Smooth muscle cell of the pulmonary artery (primary cell): Measurements from ENCODE around the gene POLR3G. TPM values are rescaled to one million over a fixed set of nuclear protein-coding genes. Genes with fewer than 3 reads are reported as not detected.

Experiments
- total RNA-seq: library from RNA; depleted of rRNA; stranded (reverse); fragments of >200 nt; gene quantifications from 2 replicates; pipeline ENCODE4 v1.2.3, GENCODE V29; 2014

The POLR3G gene, protein sequence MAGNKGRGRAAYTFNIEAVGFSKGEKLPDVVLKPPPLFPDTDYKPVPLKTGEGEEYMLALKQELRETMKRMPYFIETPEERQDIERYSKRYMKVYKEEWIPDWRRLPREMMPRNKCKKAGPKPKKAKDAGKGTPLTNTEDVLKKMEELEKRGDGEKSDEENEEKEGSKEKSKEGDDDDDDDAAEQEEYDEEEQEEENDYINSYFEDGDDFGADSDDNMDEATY
- 3.6 and 3.7 TPM in 2 replicates for total RNA-seq

GRCh38 chr5:90474235-90475107 lies at the start of gene POLR3G, which contains the start of gene MBLAC2:
Gene POLR3G (plus strand): TSS chr5:90474864. CDS start chr5:90485568, 10,704 bp downstream.
Gene MBLAC2 (minus strand): TSS chr5:90474771. CDS start chr5:90474292, 479 bp downstream.

DNA sequence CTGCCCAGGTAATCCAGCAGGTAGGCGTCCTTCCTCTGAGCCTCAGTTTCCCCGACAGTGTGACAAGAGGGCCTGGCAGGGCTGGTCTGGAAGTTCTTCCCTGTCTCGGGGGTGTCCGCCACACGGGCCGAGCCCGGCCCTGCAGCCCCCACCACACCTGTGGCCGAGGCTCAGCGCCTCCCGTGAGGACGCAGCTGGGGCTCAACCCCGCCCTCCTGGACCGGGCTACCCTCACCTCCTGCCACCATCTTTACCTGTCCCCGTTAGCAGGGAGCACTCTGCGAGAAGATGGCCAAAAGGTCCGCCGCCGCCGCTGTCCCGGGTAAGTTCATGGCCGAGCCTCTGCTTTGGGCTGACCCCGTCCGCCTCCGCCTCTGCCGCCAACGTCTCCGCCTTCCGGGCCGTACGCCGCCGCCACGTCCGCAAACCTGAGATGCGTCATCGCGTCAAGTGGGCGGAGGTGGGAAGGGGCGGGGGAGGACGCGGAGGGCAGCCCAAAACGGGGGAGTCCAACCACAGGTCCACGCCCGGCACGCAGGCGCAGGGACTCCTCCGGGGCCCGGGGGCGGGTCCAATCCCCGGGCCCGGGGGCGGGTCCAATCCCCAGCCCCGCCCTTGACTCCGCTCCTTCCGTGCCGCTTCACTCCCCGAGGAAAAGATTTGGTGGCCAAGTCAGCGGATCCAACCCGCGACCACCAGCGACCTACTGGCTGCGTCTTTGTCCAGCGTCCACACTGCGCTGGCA lies 54.7 kb downstream of the POLR3G start, which contains the start of gene LYSMD3:
LYSMD3 (minus strand) TSS at position 391 of the 745 bp plus-strand sequence. CDS start 4,295 bp downstream, outside the sequence.

GRCh38 chr5:90558344-90559192 lies 83.9 kb downstream of the POLR3G start, which contains the start of gene ADGRV1:
Gene ADGRV1 (plus strand): TSS chr5:90558797. CDS start chr5:90558896, 99 bp downstream.

Other genes with a start within 250 kb of the POLR3G start
- gene CETN3, start 65.1 kb upstream of the POLR3G start, total RNA-seq: 7.7 and 14.3 TPM in 2 replicates
- 5.1 and 5.5 TPM in 2 replicates for gene MBLAC2, start 93 bp upstream of the POLR3G start, total RNA-seq
- 14.8 and 26.1 TPM in 2 replicates for gene LYSMD3, start 54.7 kb downstream of the POLR3G start, total RNA-seq
- 0.26 and 0.50 TPM in 2 replicates for gene ADGRV1, start 83.9 kb downstream of the POLR3G start, total RNA-seq